ENCODE results near the gene DNAH17.
"Not testable (repeated sequence)": the region's sequence is repeated elsewhere in the genome, so short reads cannot be mapped to it uniquely, and the experiment has no call there.

Gene DNAH17

GRCh38 chr17:78474614-78475146 lies 102.5 kb downstream of the DNAH17 start:
- DNase-seq = no peak

- DNase-seq = no peak
These were observed 103.1 kb downstream of the DNAH17 start for GRCh38 chr17:78473951-78474613.

GRCh38 chr17:78472035-78472905 lies 104.9 kb downstream of the DNAH17 start:
- DNase-seq = no peak

- DNase-seq = no peak
These were observed 105.6 kb downstream of the DNAH17 start for GRCh38 chr17:78471635-78472034.

- DNase-seq = no peak
These were observed 107.8 kb downstream of the DNAH17 start for GRCh38 chr17:78469443-78469842.

- no peak for DNase-seq
These were observed 108.8 kb downstream of the DNAH17 start for GRCh38 chr17:78468366-78468765.

GRCh38 chr17:78466786-78467715 lies 110.1 kb downstream of the DNAH17 start:
- DNase-seq = no peak

- DNase-seq = not testable (repeated sequence)
These were observed 110.9 kb downstream of the DNAH17 start for GRCh38 chr17:78466109-78466785.

GRCh38 chr17:78462148-78462547 lies 115.0 kb downstream of the DNAH17 start:
- DNase-seq = no peak

GRCh38 chr17:78461799-78462053 lies 115.5 kb downstream of the DNAH17 start:
- DNase-seq = no peak

GRCh38 chr17:78460951-78461798 lies 116.0 kb downstream of the DNAH17 start:
- DNase-seq = no peak

GRCh38 chr17:78460176-78460675 lies 117.0 kb downstream of the DNAH17 start:
- DNase-seq = no peak

- no peak for DNase-seq
These were observed 117.5 kb downstream of the DNAH17 start for GRCh38 chr17:78459696-78460095.

GRCh38 chr17:78458736-78459335 lies 118.4 kb downstream of the DNAH17 start:
- no peak for DNase-seq

- DNase-seq = no peak
These were observed 119.1 kb downstream of the DNAH17 start for GRCh38 chr17:78458091-78458490.

- DNase-seq = no peak
These were observed 122.8 kb downstream of the DNAH17 start for GRCh38 chr17:78454346-78454745.

GRCh38 chr17:78451753-78452152 lies 125.4 kb downstream of the DNAH17 start:
- DNase-seq = no peak

- no peak for DNase-seq
These were observed 126.4 kb downstream of the DNAH17 start for GRCh38 chr17:78450696-78451345.

GRCh38 chr17:78449983-78450595 lies 127.1 kb downstream of the DNAH17 start:
- DNase-seq = no peak
